Transverse colon (tissue), 4 donors: ENCODE data around the gene PNMA8B. TPM values are rescaled to one million over a fixed set of nuclear protein-coding genes. Genes with fewer than 3 reads are reported as not detected.

Source experiments
- DNase-seq: peaks from one replicate; pipeline ENCODE4 v3.0.0-alpha.2; 2019
- H3K27ac ChIP-seq, 4 donors: fragments of 200-600 bp; sonication (generic); 2 replicates each; pipeline ENCODE4 v1.5.1; 2016 to 2018; ENCODE audit warnings: inconsistent platforms in 4 of 4
- H3K27me3 ChIP-seq: fragments of 200-600 bp; sonication (generic); 2 replicates; pipeline ENCODE4 v1.5.1; 2017; ENCODE audit warnings: inconsistent platforms
- H3K36me3 ChIP-seq, 4 donors: fragments of 200-600 bp; sonication (generic); 2 replicates each; pipeline ENCODE4 v1.5.1; 2017 to 2019; ENCODE audit warnings: inconsistent platforms in 4 of 4
- H3K4me1 ChIP-seq, 4 donors: fragments of 200-600 bp; sonication (generic); 2 replicates each; pipeline ENCODE4 v1.5.1; 2017 to 2020; ENCODE audit warnings: inconsistent platforms in 4 of 4
- H3K4me3 ChIP-seq, 4 donors: fragments of 200-600 bp; sonication (generic); 1 replicate in 1 of 4; 2 replicates in 3 of 4; pipeline versions ENCODE4 v1.5.1 to v1.6.1; 2017 to 2019; ENCODE audit warnings: inconsistent platforms in 4 of 4
- H3K9me3 ChIP-seq, 2 donors: fragments of 200-600 bp; sonication (generic); 2 replicates each; pipeline ENCODE4 v1.5.1; 2017 to 2019; ENCODE audit warnings: inconsistent platforms in 2 of 2
- EP300 ChIP-seq: sonication (generic); formaldehyde crosslinking; IDR thresholded peaks from one replicate; pipeline ENCODE4 v1.6.1; 2017; ENCODE audit warnings: antibody characterized with exemption, low read depth
- POLR2A ChIP-seq: fragments of 450-650 bp; IDR thresholded peaks from one replicate; pipeline ENCODE4 v1.6.1; 2016; ENCODE audit warnings: antibody characterized with exemption, mild to moderate bottlenecking, moderate library complexity
- POLR2AphosphoS5 ChIP-seq, 3 donors: sonication (generic); formaldehyde crosslinking; IDR thresholded peaks; one replicate each; pipeline ENCODE4 v1.6.1; 2016; ENCODE audit warnings: antibody characterized with exemption in 3 of 3
- WGBS, 2 donors: methylation state at CpG; one replicate each; pipeline ENCODE4 v1.1.5; 2018; ENCODE audit warnings: low coverage in 1 of 2; 5-methylcytosine and 5-hydroxymethylcytosine counted together
- in situ Hi-C, 4 donors: fragments of 200-750 bp; cut with MboI; loops; one replicate each; pipeline versions ENCODE4 v1.15.0 to v1.15.1; 2017; ENCODE audit warnings: low sequenced_read_pairs in 3 of 4, low pct_ligation_motif_present in 1 of 4, low pct_unique_long_range_greater_than_20kb in 1 of 4
- intact Hi-C: fragments of 100-400 bp; cut with DNase I; formaldehyde crosslinking; loops from one replicate; pipeline ENCODE4 v1.15.1; 2023; ENCODE audit warnings: low total_unique reads
- total RNA-seq, 4 donors: library from RNA; depleted of rRNA; stranded (reverse); fragments of >200 nt; gene quantifications; one replicate each; pipeline ENCODE4 v1.1.0, GENCODE V29; 2016
- TF ChIP-seq, protein P1 (sequence below), 5 experiments: fragments of 200-600 bp in 3 of 5; fragments of 450-650 bp in 2 of 5; sonication (generic) in 3 of 5; IDR thresholded peaks; 1 replicate in 2 of 5; 2 replicates in 3 of 5; pipeline ENCODE4 v1.5.1; 2016 to 2017; ENCODE audit warnings: antibody characterized with exemption in 5 of 5, inconsistent platforms in 3 of 5, mild to moderate bottlenecking in 2 of 5, moderate library complexity in 1 of 5

Gene PNMA8B
- total RNA-seq, 4 donors from 2014 or later: 0.27 to 0.80 (median 0.58) TPM

DNA sequence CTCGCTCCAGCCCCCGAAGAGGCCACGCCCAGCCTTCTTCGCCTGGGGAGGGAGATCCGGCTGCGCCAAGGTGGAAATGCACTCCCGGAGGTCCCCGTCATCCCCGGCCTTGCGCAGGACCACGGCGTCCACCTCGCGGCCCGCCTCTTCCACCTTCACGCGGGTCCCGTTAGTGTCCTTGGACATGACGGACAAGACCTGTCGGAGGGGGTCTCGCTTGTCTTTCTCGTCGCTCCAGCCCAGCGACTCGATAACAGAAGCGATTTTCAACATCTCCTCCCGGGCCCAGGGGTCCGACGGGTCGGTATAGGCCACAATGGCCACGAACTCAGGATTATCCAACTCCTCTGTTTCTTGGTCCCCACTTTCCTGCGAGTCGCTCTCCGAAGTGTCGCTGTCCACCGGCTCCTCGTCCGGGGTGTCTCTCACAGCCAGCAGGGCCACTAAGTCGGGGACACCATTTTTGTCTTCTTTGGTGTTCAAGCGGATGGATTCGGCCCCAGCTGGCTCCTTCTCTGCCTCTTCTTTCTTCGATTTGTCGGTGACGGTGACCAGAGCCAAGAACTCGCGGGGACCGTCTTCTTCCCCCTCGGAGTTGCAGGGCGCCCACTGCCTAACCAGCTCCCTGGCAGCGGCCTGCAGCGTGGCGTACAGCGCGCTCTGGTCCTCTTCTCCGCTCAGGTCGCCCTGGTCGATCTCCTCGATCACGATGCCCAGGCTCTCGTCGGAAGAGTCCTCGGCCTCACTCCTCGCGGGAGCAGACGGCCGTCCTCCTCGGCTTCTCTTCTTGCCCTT is 1.3 kb downstream of the PNMA8B start:
- intact Hi-C loops: no loop called here
- H3K4me1 ChIP-seq: peaks cover 8 to 31% (median 19%) of the 10 kb centered on the region in 4 donors
- H3K27me3 ChIP-seq: peaks cover 65% of the 10 kb centered on the region
- TF ChIP-seq POLR2A: no peak
- TF ChIP-seq, protein P1, sequence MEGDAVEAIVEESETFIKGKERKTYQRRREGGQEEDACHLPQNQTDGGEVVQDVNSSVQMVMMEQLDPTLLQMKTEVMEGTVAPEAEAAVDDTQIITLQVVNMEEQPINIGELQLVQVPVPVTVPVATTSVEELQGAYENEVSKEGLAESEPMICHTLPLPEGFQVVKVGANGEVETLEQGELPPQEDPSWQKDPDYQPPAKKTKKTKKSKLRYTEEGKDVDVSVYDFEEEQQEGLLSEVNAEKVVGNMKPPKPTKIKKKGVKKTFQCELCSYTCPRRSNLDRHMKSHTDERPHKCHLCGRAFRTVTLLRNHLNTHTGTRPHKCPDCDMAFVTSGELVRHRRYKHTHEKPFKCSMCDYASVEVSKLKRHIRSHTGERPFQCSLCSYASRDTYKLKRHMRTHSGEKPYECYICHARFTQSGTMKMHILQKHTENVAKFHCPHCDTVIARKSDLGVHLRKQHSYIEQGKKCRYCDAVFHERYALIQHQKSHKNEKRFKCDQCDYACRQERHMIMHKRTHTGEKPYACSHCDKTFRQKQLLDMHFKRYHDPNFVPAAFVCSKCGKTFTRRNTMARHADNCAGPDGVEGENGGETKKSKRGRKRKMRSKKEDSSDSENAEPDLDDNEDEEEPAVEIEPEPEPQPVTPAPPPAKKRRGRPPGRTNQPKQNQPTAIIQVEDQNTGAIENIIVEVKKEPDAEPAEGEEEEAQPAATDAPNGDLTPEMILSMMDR (IDR thresholded peaks at IDR 0.05): no peak
- no peak for TF ChIP-seq EP300
- TF ChIP-seq POLR2AphosphoS5 (IDR thresholded peaks at IDR 0.05): no peak
- 71 to 100% methylated on average over 1 to 67 of the region's 67 CpGs for WGBS, 2 donors
- H3K36me3 ChIP-seq: no peaks in the 10 kb centered on the region
- no peak for DNase-seq
- H3K27ac ChIP-seq: no peak overlapping the region
- in situ Hi-C loops: loop anchor here in 1 of 4 donors (25.0 kb wide), 1 partner anchor 207 kb away; the partner anchor contains the start of gene HIF3A
- H3K4me3 ChIP-seq: peak overlapping the region in 1 of 4 donors; percentile 49
- no peaks in the 10 kb centered on the region for H3K9me3 ChIP-seq

DNA sequence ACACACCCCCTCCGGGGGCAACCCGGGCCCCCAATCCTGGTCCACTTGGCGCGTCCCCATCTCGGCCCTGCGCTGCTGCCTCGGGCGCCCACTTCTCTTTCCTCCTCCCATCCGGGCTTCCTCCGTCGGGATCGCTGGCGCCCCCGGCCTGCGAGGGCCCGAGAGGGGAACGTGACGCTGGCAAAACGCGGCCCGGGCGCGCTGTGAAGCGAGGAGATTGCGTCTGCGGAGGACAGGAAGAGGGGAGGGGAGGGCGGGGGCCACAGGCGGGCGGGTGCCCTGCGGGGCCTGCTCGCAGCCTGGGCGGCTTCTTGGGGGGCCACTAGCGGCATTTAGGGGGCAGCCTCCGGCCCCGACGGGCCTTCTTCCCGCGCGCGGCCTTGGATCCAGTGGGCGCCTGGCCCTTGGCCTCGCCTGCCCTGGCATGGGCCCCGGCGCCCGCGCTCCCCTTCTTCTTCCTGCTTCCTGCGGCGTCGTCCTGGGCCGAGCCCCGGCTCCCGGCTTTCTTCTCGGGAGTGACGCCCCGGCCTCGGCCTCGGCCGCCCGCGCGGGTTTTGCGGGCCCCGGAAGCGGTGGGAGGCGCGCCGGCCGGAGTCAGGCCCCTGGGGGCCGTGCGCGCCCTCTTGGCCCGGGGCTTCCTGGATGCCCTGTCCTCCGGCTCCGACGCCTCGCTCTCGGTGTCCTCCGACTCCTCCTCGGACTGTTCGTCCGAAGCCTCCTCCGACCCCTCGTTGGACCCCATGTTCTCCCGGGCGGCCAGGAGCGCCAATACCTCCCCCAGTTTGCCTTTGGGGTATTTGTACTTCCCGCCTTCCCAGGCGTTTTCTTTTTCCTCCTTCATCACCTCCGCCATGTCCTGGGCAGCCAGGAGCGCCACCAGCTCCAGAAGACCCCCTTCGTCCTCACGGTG is 2.2 kb downstream of the PNMA8B start:
- intact Hi-C loops (no loop called here), in situ Hi-C loops (loop anchor here in 1 of 4 donors (25.0 kb wide), 1 partner anchor 206 kb away; the partner anchor contains the start of gene HIF3A)
- no peaks in the 10 kb centered on the region for H3K9me3 ChIP-seq
- H3K36me3 ChIP-seq: no peaks in the 10 kb centered on the region
- H3K27me3 ChIP-seq: peaks cover 74% of the 10 kb centered on the region
- H3K27ac ChIP-seq: peak overlapping the region in 3 of 4 donors; percentile 27 to 51 (median 44)
- peak overlapping the region; percentile 10 to 49 (median 28) for H3K4me3 ChIP-seq
- peaks cover 8 to 34% (median 21%) of the 10 kb centered on the region in 4 donors for H3K4me1 ChIP-seq
- no peak for TF ChIP-seq POLR2A
- TF ChIP-seq, protein P1 (IDR thresholded peaks at IDR 0.05): no peak
- TF ChIP-seq POLR2AphosphoS5 (IDR thresholded peaks at IDR 0.05): no peak
- no peak for TF ChIP-seq EP300
- DNase-seq: peak; percentile 21
- 0 to 18% methylated on average over 11 to 61 of the region's 92 CpGs for WGBS, 2 donors

DNA sequence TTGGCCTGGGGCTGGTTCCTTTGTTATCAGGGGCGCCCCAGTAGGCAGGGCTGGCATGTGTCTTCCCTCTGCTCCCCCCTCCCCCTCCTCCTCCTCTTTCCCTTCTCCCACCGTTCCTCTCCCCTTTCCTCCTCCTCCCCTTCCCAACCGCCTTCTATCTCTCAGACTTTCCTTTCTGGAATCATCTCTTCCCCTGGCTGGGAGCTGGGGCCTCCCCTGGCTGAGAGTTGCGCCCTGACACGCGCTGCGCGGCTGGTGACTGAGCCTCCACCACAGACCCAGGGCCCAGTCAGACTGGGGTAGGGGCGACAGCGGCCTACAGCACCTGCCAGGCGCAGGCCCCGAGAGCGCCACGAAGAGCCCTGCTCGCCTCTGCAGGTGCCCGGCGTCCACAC is 2.8 kb downstream of the PNMA8B start:
- Histone ChIP-seq H3K4me1 (peaks cover 8 to 38% (median 23%) of the 10 kb centered on the region in 4 donors), H3K4me3 (peak overlapping the region in 3 of 4 donors; percentile 10 to 49 (median 30)), H3K27ac (peak overlapping the region in 3 of 4 donors; percentile 27 to 51 (median 44)), H3K36me3 (no peaks in the 10 kb centered on the region), H3K9me3 (no peaks in the 10 kb centered on the region), H3K27me3 (peaks cover 80% of the 10 kb centered on the region)
- in situ Hi-C loops: loop anchor here in 1 of 4 donors (25.0 kb wide), 1 partner anchor 206 kb away; the partner anchor contains the start of gene HIF3A
- no peak for TF ChIP-seq POLR2A
- TF ChIP-seq, protein P1 (IDR thresholded peaks at IDR 0.05): no peak
- no peak for TF ChIP-seq POLR2AphosphoS5 (IDR thresholded peaks at IDR 0.05)
- TF ChIP-seq EP300: no peak
- 38 to 62% methylated on average over 3 to 17 of the region's 17 CpGs for WGBS, 2 donors
- DNase-seq: no peak
- intact Hi-C loops: no loop called here
